ENCODE measurements around the gene VWA1.
"Not testable (repeated sequence)": the region's sequence is repeated elsewhere in the genome, so short reads cannot be mapped to it uniquely, and the experiment has no call there.

- not testable (repeated sequence) for TF ChIP-seq POLR2AphosphoS5 (IDR thresholded peaks at IDR 0.05; ENCODE audit: low read depth, low read length); TCF7L2 (IDR thresholded peaks at IDR 0.05; ENCODE audit: low read depth, low read length); REST (IDR thresholded peaks at IDR 0.05; ENCODE audit: insufficient read depth in 1 of 2, low read depth in 2 of 2, low read length in 1 of 2)
- TF ChIP-seq, protein P1, sequence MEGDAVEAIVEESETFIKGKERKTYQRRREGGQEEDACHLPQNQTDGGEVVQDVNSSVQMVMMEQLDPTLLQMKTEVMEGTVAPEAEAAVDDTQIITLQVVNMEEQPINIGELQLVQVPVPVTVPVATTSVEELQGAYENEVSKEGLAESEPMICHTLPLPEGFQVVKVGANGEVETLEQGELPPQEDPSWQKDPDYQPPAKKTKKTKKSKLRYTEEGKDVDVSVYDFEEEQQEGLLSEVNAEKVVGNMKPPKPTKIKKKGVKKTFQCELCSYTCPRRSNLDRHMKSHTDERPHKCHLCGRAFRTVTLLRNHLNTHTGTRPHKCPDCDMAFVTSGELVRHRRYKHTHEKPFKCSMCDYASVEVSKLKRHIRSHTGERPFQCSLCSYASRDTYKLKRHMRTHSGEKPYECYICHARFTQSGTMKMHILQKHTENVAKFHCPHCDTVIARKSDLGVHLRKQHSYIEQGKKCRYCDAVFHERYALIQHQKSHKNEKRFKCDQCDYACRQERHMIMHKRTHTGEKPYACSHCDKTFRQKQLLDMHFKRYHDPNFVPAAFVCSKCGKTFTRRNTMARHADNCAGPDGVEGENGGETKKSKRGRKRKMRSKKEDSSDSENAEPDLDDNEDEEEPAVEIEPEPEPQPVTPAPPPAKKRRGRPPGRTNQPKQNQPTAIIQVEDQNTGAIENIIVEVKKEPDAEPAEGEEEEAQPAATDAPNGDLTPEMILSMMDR (IDR thresholded peaks at IDR 0.05), result not testable (repeated sequence)
Measured at GRCh38 chr1:1484976-1485750, 49.7 kb downstream of the VWA1 start.
